Mononuclear cell (primary cell): ENCODE measurements around the gene RAD23B. TPM values are rescaled to one million over a fixed set of nuclear protein-coding genes. Genes with fewer than 3 reads are reported as not detected.
"Not testable (repeated sequence)": the region's sequence is repeated elsewhere in the genome, so short reads cannot be mapped to it uniquely, and the experiment has no call there.

Source experiments
- H3K27me3 ChIP-seq: 2 replicates; pipeline ENCODE4 v1.6.0; 2011; ENCODE audit warnings: low read length, control low read depth; ENCODE audit not compliant: insufficient read depth
- H3K4me1 ChIP-seq: 2 replicates; pipeline ENCODE4 v1.5.1; 2011; ENCODE audit warnings: mild to moderate bottlenecking, low read length, control low read depth; ENCODE audit not compliant: insufficient read depth
- H3K4me3 ChIP-seq: 2 replicates; pipeline ENCODE4 v1.5.1; 2011; ENCODE audit warnings: mild to moderate bottlenecking, low read length, moderate library complexity
- H3K9me3 ChIP-seq: 2 replicates; pipeline ENCODE4 v1.5.1; 2011; ENCODE audit warnings: low read depth, mild to moderate bottlenecking, control low read depth, low read length
- total RNA-seq: library from RNA; depleted of rRNA; stranded (reverse); fragments of >200 nt; gene quantifications from one replicate; pipeline ENCODE4 v1.2.3, GENCODE V29; 2012

RAD23B gene
- total RNA-seq, 1 donor = 108 TPM

GRCh38 chr9:107296592-107296991 lies 13.5 kb downstream of the RAD23B start:
- H3K4me1 ChIP-seq = peaks cover 23% of the 10 kb centered on the region
- not testable (repeated sequence) for H3K9me3 ChIP-seq, H3K4me3 ChIP-seq, H3K27me3 ChIP-seq

- Histone ChIP-seq H3K4me3 (no peak overlapping the region), H3K9me3 (no peaks in the 10 kb centered on the region), H3K4me1 (peaks cover 5% of the 10 kb centered on the region), H3K27me3 (no peaks in the 10 kb centered on the region)
Observed at GRCh38 chr9:107299437-107299836, 16.4 kb downstream of the RAD23B start.

- no peaks in the 10 kb centered on the region for H3K9me3 ChIP-seq
- no peak overlapping the region for H3K4me3 ChIP-seq
- H3K4me1 ChIP-seq = peaks cover 4% of the 10 kb centered on the region
Observed at GRCh38 chr9:107306308-107306707, 23.2 kb downstream of the RAD23B start.

DNA sequence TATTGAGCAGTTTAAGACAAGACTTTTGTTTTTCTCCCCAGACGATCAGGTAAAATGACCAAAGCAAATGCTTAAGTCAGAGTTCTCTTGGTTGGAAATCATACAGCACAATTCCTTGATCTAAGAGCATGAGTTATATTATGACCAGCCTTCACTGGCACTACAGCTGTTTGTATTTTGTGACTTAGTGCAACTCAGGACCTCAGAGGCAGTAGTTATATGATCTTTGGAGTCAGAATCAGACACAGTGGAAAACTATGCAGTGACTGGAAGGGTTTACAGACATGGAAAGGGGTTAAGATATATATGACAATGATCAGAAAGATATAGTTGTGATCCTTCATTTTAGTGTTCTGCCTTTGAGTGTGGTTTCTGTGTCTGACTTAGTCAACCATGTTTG lies 24.3 kb downstream of the RAD23B start:
- Histone ChIP-seq H3K27me3 (no peaks in the 10 kb centered on the region), H3K9me3 (no peaks in the 10 kb centered on the region), H3K4me1 (peaks cover 4% of the 10 kb centered on the region), H3K4me3 (no peak overlapping the region)

More at GRCh38 chr9:107306308-107306707, 23.2 kb downstream of the RAD23B start:
- no peaks in the 10 kb centered on the region for H3K27me3 ChIP-seq

- Histone ChIP-seq H3K9me3 (no peaks in the 10 kb centered on the region), H3K4me1 (peaks cover 4% of the 10 kb centered on the region), H3K27me3 (no peaks in the 10 kb centered on the region), H3K4me3 (no peak overlapping the region)
Observed at GRCh38 chr9:107308461-107308860, 25.4 kb downstream of the RAD23B start.

DNA sequence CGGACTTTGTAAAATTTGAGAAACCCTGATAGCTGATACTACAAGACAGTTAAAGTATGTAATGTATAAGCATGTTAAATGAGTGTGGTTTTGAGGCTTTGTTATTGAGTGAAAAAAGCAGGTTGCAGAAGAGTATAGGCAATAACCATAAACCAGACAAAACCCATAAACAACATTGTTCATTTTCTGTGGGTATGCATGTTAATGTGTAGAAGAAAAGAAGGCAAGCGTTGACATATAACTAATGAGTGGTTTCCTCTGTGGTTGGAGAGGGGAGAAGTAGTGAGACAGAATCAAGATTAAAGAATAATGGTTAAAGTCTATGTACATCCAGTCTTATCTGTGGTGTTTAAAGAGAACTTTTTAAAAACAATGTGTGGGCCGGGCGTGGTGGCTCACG lies 26.2 kb downstream of the RAD23B start:
- Histone ChIP-seq H3K4me1 (peaks cover 4% of the 10 kb centered on the region), H3K27me3 (no peaks in the 10 kb centered on the region), H3K4me3 (no peak overlapping the region), H3K9me3 (no peaks in the 10 kb centered on the region)

DNA sequence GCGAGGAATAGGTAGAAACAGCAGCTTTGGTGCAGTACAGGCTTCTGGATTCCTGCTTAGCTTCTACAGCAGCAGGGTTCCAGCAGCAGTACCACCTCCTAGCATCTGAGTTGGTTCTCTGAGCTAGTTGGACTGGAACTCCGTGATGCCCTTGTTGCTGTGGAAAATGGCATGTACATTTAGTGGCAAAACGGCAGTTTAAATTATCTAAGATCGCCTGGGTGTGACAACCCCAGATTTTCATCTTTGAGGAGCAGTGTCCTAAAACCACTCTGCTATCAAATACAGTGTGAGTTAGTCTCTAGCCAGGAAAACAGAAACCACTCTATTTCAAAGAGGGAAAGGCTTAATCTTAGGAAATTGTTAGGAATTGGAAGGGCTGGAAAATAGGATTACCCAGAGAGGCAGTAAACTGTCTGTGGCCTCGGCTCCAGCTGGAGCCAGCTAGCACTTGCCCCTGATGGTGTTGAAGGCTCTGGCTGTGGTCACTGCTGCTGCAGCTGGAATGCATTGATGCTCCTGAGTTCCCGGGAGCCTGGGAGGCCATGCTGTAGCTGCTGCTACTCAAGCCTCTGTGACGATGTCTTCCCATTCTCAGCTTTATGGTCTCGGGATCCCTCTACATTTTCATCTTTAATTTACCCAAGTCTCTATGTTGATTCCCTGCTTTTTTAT lies 29.4 kb downstream of the RAD23B start:
- Histone ChIP-seq H3K4me1 (peaks cover 15% of the 10 kb centered on the region), H3K9me3 (no peaks in the 10 kb centered on the region), H3K4me3 (no peak overlapping the region), H3K27me3 (no peaks in the 10 kb centered on the region)

DNA sequence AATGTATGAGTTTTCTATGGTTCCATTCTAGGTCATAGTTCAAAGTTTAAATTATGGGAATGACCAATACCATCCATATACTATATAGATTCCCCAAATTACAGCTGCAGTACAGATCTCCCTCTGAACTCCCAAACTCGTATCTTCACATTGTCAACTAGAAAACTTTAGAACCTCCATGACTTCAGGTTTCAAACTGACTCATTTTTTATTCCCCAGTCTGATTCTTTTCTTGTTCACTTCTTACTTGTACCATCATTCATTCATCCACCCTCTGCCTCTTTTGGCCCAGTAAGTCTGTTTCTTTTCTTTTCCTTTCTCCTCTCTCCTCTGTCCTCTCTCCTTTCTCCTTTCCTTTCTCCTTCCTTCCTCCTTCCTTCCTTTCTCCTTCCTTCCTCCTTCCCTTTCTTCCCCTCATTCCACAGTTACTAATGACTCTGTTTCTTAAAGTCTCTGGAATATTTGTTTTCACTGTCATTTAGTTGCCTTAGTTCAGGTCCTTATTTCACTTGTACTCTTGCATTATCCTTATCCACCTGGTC lies 30.5 kb downstream of the RAD23B start:
- peaks cover 11% of the 10 kb centered on the region for H3K4me1 ChIP-seq
- H3K9me3 ChIP-seq = no peaks in the 10 kb centered on the region
- H3K4me3 ChIP-seq = no peak overlapping the region
- no peaks in the 10 kb centered on the region for H3K27me3 ChIP-seq

GRCh38 chr9:107314763-107315162 lies 31.7 kb downstream of the RAD23B start:
- Histone ChIP-seq H3K4me3 (no peak overlapping the region), H3K4me1 (peaks cover 11% of the 10 kb centered on the region), H3K27me3 (no peaks in the 10 kb centered on the region), H3K9me3 (no peaks in the 10 kb centered on the region)

DNA sequence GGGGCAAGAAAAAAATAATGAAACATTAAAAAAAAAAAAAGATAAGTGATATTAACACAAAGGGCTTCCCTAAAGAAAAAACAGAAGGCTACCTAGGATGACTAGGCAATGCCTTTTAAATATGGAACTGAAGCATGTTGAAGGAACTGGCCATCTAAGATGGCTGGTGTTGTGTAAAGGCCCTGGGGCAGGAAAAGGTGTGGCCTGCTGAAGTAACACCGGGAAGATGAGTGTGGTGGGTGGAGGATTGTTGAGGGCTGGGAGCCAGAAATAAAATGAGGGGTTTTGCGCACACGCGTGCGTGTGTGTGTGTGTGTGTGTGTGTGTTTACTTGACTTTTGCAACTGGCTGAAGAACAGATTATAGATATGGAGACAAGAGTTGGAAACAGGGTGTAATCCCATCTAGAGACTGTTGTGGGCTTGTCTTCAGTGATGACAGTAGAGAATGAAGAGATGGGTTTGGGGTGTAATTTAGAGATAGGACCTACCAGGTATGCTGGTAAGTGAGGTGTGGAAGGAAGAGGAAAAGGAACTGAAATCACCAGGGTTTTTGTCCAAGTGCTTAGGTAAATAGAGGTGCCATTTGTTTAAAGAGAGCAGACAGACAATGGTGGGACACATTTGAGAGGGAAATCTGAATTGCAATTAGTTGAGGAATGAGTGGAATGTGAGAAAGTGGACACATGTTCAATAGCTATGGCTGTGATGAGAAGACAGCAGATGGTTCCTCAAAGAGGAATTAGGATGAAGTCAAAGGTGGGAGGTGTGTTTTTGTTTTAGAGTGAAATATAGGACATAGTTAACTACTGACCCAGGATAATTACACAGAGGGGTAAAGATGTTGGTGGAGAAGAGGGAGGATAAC lies 33.9 kb downstream of the RAD23B start:
- Histone ChIP-seq H3K27me3 (no peaks in the 10 kb centered on the region), H3K9me3 (no peaks in the 10 kb centered on the region), H3K4me3 (no peak overlapping the region), H3K4me1 (peaks cover 11% of the 10 kb centered on the region)

DNA sequence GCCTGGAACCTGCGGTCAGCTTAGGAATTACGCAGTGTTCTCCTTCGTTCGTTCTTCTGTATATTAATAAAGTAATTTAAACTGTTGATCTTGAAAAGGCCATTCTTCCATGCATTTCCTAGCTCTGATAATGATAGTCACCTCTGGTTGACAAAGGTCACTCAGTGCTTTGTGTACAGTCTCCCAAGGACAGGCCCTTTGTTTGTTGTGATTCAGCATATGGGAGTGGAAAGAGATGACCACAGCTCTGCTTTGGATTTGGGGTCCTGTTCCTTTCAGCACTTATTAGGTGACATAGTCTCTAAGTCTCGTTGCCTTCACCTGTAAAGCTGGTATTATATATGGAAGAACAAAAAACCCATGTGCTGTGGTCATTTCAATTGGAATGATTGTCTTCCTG lies 39.6 kb downstream of the RAD23B start:
- Histone ChIP-seq H3K4me3 (no peak overlapping the region), H3K4me1 (no peaks in the 10 kb centered on the region), H3K9me3 (no peaks in the 10 kb centered on the region), H3K27me3 (no peaks in the 10 kb centered on the region)

DNA sequence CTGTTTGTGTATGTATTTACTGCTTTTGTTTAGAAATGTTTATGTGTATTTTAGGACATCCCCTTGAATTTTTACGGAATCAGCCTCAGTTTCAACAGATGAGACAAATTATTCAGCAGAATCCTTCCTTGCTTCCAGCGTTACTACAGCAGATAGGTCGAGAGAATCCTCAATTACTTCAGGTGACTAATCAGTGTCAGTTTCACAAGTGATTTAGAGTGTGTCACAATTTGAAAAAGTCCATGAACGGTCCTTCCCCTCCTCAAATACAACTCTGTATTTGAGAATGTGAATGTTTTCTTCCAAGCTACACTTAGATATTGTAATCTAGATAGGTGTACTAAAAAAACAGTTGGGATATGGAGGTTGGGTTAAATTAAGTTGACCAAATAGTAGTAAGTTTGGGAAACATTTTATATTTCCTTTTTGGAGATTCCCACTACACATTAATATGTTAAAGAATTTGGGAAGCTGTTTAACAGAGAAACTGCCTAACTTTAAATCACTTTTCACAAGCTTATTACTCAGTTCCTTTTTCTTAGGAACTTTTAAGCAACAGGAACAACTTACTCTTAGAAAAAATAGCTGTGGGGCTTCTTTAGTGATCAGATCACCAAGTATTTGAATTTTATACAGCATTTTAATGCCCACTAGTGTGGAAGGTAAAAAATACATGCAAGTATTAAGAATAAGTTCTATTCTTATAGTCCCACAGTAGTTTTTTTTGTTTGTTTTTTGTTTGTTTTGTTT lies 40.9 kb downstream of the RAD23B start:
- Histone ChIP-seq H3K4me3 (no peak overlapping the region), H3K4me1 (no peaks in the 10 kb centered on the region), H3K27me3 (no peaks in the 10 kb centered on the region)

DNA sequence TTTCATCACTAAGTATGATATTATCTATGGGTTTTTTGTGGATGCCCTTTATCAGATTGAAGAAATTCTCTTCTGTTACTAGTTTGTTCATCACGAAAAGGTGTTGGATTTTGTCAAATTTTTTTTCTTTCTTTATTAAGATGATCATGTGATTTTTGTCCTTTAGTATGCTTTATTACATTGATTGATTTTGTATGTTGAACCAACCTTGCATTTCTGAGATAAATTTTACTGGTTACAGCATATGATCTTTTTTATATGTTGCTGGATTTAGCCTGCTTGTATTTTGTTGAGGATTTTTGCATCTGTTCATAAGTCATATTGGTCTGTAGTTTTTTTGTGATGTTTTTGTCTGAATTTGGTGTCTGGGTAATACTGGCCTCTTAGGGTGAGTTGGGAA lies 42.8 kb downstream of the RAD23B start:
- Histone ChIP-seq H3K4me3 (no peak overlapping the region), H3K27me3 (no peaks in the 10 kb centered on the region), H3K9me3 (no peaks in the 10 kb centered on the region), H3K4me1 (no peaks in the 10 kb centered on the region)

More for the DNA sequence above, 40.9 kb downstream of the RAD23B start:
- H3K9me3 ChIP-seq = no peaks in the 10 kb centered on the region

DNA sequence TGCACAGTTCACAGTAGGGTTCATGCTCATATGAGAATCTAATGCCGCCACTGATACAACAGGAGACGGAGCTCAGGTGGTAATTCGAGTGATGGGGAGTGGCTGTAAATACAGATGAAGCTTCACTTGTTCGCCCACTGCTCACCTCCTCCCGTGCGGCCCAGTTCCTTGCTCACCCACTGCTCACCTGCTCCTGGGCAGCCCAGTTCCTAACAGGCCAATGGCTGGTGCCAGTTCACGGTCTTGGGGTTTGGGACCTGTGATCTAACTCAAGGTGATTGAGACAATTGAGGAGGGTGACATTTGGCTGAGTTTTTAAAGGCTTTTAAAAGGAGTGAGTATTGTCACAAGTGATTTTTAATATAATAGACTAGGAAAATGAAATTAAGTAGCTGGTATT lies 45.4 kb downstream of the RAD23B start:
- no peaks in the 10 kb centered on the region for H3K4me1 ChIP-seq
- no peaks in the 10 kb centered on the region for H3K27me3 ChIP-seq
- H3K4me3 ChIP-seq = no peak overlapping the region
- H3K9me3 ChIP-seq = no peaks in the 10 kb centered on the region

- no peaks in the 10 kb centered on the region for H3K27me3 ChIP-seq
- H3K4me1 ChIP-seq = no peaks in the 10 kb centered on the region
- no peak overlapping the region for H3K4me3 ChIP-seq
- no peaks in the 10 kb centered on the region for H3K9me3 ChIP-seq
Observed at GRCh38 chr9:107330420-107330819, 47.3 kb downstream of the RAD23B start.
